Stimulated activated CD4-positive, alpha-beta T cell treated with anti-CD3 and anti-CD28 coated beads, Interleukin-2, amount 100 ng/mL, for 48 hours (primary cell): ENCODE data around the gene SLC30A2.

ENCODE experiments used
- DNase-seq, 2 donors: peaks; one replicate each; pipeline ENCODE4 v3.0.0-alpha.2; 2020

Gene SLC30A2

GRCh38 chr1:26020941-26021646, 24.8 kb downstream of the SLC30A2 start:
- DNase-seq: no peak

GRCh38 chr1:26020330-26020768, 25.6 kb downstream of the SLC30A2 start:
- no peak for DNase-seq

GRCh38 chr1:26019641-26020315, 26.1 kb downstream of the SLC30A2 start:
- no peak for DNase-seq

- no peak for DNase-seq
These were observed 28.3 kb downstream of the SLC30A2 start for GRCh38 chr1:26017606-26018005.

GRCh38 chr1:26016953-26017545, 28.9 kb downstream of the SLC30A2 start:
- DNase-seq: no peak

GRCh38 chr1:26016258-26016952, 29.5 kb downstream of the SLC30A2 start:
- DNase-seq: no peak

- no peak for DNase-seq
These were observed 30.6 kb downstream of the SLC30A2 start for GRCh38 chr1:26015358-26015757.

GRCh38 chr1:26014179-26014578, 31.7 kb downstream of the SLC30A2 start:
- no peak for DNase-seq

GRCh38 chr1:26012864-26013263, 33.1 kb downstream of the SLC30A2 start:
- DNase-seq: no peak

GRCh38 chr1:26010825-26011224, 35.1 kb downstream of the SLC30A2 start:
- DNase-seq: no peak

- DNase-seq: no peak
These were observed 36.0 kb downstream of the SLC30A2 start for GRCh38 chr1:26009796-26010447.

- no peak for DNase-seq
These were observed 39.2 kb downstream of the SLC30A2 start for GRCh38 chr1:26006710-26007109.

GRCh38 chr1:26005434-26006105, 40.3 kb downstream of the SLC30A2 start:
- no peak for DNase-seq

- no peak for DNase-seq
These were observed 42.2 kb downstream of the SLC30A2 start for GRCh38 chr1:26003756-26004155.

- no peak for DNase-seq
These were observed 42.7 kb downstream of the SLC30A2 start for GRCh38 chr1:26003262-26003661.

- no peak for DNase-seq
These were observed 46.7 kb downstream of the SLC30A2 start for GRCh38 chr1:25999041-25999800.

- DNase-seq: peak; percentile 95
These were observed 47.8 kb downstream of the SLC30A2 start, which contains the start of gene PAFAH2 for GRCh38 chr1:25997828-25998761. TSS of gene PAFAH2 (minus strand) at chr1:25998063. CDS start at chr1:25990816, 7,247 bp downstream.

- DNase-seq: no peak
These were observed 48.7 kb downstream of the SLC30A2 start for GRCh38 chr1:25996966-25997827.
